Measurements from ENCODE around the gene PPIP5K2.
"Not testable (repeated sequence)": the region's sequence is repeated elsewhere in the genome, so short reads cannot be mapped to it uniquely, and the experiment has no call there.

Gene PPIP5K2

GRCh38 chr5:103119765-103120606, at the start of gene PPIP5K2, which contains the start of gene GIN1:
Gene PPIP5K2 (plus strand): TSS chr5:103120301. CDS start chr5:103129590, 9,289 bp downstream.
Gene GIN1 (minus strand): TSS chr5:103120138. CDS start chr5:103108707, 11,431 bp downstream.
- DNase-seq: peak; percentile 92

DNA sequence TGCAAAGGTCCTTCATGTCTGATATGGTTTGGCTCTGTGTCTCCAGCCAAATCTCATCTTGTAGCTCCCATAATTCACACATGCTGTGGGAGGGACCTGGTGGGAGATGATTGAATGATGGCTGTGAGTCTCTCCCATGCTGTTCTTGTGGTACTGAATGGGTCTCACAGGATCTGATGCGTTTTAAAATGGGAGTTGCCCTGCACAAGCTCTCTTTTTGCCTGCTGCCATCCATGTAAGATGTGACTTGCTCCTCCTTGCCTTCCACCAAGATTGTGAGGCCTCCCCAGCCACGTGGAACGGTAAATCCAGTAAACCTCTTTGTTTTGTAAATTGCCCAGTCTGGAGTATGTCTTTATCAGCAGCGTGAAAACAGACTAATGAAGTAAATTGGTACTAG, 46.6 kb upstream of the PPIP5K2 start:
- not testable (repeated sequence) for DNase-seq

- no peak for DNase-seq
Measured at GRCh38 chr5:103075442-103075841, 44.7 kb upstream of the PPIP5K2 start.

- no peak for DNase-seq
Measured at GRCh38 chr5:103079796-103080195, 40.3 kb upstream of the PPIP5K2 start.

GRCh38 chr5:103086547-103086946, 33.6 kb upstream of the PPIP5K2 start:
- no peak for DNase-seq

DNA sequence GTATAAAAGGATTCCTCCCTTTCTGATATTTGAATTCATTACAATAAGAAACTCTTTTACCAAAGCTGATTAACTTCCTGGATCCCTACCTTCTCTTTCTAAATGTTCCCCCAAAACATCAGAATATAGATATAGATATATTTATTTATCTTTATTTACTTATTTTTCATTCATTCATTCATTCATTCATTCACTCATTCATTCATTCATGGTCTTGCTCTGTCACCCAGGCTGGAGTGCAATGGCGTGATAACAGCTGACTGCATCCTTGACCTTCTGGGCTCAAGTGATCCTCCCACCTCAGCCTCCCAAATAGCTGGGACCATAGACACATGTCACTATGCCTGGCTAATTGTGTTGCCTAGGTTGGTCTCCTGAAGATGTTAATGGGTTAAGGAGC, 30.8 kb upstream of the PPIP5K2 start:
- no peak for DNase-seq

DNA sequence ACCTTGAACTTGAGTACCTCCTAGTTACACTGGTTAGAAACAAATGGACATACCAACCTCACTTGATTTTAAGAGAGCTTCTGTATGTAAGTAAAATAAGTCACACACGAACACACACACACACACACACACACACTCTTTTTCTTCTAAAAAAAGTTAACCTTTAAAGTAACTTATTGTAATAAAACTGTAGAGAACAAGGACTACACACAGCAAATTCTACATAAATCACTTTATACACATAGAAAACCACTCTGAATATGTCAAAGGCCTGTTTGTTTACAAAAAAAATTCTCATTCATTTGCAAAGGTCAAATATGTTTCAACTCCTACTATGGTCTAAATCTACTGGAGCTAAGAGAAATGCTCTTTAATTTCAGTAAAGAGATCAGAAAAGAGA, 29.3 kb upstream of the PPIP5K2 start:
- no peak for DNase-seq

GRCh38 chr5:103092676-103093075, 27.4 kb upstream of the PPIP5K2 start:
- DNase-seq: no peak

- DNase-seq: no peak
Measured at GRCh38 chr5:103093727-103094126, 26.4 kb upstream of the PPIP5K2 start.

DNA sequence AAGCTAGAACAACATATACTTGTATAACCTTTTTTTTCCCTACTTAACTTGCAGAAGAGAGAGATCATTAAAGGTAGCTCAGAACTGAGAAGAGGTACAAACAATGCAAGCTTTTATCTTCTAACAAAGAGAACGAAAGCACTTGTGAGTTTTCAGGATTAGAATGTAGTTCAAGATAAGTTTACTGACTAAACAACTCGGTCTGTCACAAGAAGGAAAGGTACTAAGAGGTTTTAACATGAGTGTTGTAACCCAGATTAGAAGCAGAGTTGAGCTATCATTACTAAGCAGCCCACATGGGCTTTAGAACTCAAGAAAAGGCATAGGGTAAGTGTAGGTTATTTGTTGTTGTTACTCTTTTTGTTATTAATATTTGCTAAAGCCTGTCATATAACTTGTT, 25.4 kb upstream of the PPIP5K2 start:
- DNase-seq: no peak

- DNase-seq: no peak
Measured at GRCh38 chr5:103098993-103099392, 21.1 kb upstream of the PPIP5K2 start.

DNA sequence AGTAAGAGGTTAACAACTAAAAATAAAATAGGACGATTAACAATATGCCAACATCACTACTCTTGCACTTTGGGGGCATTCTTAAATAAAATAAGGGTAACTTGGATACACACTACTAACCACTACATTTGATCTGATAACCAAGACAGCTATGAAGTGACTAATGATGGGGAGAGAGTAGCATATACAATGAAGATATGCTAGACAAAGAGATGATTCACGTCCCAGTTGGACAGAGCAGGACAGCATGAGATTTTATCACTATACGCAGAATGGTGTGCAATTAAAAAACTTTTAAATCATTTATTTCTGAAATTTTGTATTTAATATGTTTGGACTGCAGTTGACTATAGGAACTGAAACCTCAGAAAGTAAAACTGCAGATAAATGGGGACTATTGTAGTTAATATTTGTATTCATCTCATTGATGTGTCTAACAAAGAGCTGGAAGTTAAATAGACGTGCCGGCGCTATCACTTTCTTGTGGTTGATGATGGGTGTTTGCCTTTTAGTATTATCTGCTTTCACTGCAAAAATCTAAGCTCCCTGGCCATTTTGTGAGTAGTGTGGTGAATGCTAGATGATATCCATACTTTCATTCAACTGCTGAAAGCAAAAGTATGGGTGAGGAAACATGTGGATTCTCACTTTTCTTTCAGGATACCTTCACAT, 18.9 kb upstream of the PPIP5K2 start:
- no peak for DNase-seq

GRCh38 chr5:103102234-103102633, 17.9 kb upstream of the PPIP5K2 start:
- no peak for DNase-seq

- DNase-seq: no peak
Measured at GRCh38 chr5:103108086-103108485, 12.0 kb upstream of the PPIP5K2 start.

DNA sequence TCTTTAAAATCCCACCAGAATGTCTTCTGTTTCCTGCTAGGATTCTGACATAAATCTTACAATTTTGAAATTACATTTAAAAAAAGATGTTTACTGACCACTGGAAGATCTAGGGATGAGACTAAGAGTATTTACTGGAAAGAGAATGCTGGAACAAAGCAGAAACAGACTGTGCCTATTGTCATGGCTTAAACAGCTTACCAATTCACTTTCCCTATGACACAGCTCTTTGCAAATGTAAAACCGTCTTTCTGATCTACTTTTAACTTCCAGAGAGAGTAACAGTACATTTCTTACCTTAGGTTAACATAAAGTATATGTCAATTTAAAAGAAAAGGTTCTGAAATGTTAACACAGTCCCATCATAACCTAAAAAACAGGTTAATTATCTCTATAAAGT, 10.8 kb upstream of the PPIP5K2 start:
- no peak for DNase-seq

GRCh38 chr5:103110403-103110802, 9.7 kb upstream of the PPIP5K2 start:
- no peak for DNase-seq

- no peak for DNase-seq
Measured at GRCh38 chr5:103111468-103111867, 8.6 kb upstream of the PPIP5K2 start.

GRCh38 chr5:103112910-103113309, 7.2 kb upstream of the PPIP5K2 start:
- no peak for DNase-seq

DNA sequence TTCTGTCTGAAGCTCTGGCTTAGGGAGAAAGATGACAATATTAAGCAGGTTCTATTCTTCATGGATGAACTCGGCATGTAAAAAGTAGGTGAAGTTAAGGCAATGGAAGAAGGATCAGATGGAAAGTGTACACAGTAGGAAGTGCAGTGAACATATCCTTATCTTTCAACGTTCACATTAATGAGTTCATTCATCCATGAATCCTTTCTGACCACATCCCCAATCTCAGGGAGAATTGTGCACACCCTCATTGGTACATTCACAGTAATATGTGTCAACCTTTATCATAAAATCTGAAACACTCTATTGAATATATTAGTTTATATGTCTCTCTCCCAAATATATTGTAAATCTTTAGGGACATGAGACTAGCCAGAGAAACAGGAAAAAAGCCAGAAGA, 5.7 kb upstream of the PPIP5K2 start:
- no peak for DNase-seq

DNA sequence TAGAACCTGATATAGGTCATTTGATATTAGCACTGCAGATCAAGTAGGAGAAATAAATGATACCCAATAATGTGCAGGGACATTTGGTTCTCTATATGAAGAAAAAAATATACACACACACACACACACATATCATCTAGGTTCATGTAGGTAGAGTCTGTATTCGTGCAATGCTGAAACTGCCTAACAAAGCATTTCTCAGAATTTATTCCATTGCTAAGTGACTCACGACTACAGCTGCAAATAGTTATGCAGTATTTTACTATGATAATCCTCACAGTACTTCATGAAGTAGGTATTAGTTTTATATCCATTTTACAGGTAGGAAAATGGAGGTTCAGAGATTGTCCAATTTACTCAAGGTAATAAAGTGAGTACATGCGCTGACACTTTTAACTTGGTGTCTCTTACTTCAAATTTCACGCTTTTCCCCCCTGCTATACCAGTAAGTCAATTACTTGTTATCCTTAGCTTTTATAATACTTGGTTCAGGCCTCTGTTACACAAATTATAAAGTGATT, 2.6 kb upstream of the PPIP5K2 start:
- DNase-seq: no peak

DNA sequence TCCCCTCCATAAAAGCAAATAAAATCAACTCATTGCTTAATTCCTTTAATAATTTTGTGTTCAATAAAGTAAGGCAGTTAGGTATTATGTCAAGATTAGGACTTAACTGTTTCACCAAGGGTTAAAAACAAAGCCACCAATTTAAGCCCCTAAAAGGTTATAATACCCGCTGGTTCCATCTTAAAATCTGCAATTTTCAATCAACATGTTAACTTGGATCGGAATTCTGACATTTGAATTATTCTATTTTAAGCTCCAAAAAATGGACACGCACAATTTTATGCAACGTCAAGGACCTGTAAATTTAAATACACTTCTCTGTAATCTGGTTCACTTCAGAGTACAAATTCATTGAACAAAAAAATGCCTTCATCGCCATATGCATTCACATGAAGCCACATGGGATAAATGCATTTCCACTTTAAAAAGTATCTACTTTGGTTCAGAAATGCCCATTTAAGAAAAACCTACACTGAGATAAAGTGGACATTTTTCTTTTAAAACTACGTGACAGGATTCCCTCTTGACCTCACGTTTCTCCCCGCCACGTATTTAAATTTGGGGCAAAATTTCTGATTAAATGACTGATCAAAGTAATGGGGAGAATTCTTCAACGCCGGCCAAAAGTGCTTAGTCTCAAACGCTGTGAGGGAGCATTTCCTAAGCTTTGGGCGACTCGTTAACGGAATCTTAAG, 884 bp upstream of the PPIP5K2 start:
- no peak for DNase-seq

DNA sequence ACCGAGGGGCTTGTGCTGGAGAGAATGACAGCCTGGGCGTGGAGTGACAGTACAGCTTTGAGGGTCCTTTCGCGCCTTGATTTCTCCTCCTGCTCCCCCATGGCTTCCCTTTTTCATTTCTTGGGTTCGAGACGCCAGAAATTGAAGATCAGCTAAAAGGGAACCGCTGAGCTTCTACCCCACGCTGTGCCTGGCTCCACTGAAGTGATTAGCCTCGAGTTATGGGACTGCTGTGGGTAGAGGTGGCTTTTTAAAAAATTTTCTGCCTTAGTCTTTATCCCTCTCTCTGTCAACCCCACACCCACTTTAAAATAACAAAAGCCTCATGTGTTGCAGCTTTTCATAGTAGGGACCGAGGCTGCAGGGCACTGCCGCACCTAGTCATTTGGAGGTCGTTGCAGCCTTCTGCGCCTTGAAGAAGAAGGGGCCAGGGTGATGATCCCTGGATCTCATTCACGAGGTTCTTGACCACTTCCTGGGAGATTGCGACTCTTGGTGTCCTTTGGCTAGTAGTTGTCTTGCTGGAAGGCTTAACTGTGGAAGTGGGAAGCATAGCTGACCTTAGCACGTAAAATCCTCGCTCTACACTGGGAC, 603 bp downstream of the PPIP5K2 start:
- no peak for DNase-seq

DNA sequence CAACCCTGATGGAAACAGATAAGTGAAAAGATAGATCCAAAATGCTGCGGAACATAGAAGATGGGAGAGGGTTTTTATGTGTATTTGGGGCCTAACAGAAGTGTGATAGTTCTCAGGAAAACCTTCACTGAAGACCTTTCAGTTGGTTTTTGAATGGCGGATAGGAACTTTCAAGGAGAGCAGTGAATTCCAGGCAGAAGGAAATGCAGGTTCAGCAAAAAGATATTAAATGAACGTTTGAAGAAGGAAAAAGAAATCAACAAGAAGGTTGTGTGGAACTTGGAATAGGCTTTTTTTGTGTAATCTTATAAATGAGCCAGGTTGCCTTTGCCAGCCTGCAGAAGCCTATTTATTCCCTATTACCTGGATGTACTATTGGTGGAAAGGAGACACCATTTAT, 2.1 kb downstream of the PPIP5K2 start:
- DNase-seq: no peak

Data from stimulated activated CD4-positive, alpha-beta T cell treated with anti-CD3 and anti-CD28 coated beads, Interleukin-12 subunit alpha, Interleukin-12 subunit beta, amount 100 ng/mL, for 4 hours (primary cell).